ENCODE data around the gene BAHCC1.
"Not testable (repeated sequence)": the region's sequence is repeated elsewhere in the genome, so short reads cannot be mapped to it uniquely, and the experiment has no call there.

BAHCC1 gene

GRCh38 chr17:81413497-81414135, 18.4 kb downstream of the BAHCC1 start:
- no peak for DNase-seq (ENCODE audit: low spot score)

DNA sequence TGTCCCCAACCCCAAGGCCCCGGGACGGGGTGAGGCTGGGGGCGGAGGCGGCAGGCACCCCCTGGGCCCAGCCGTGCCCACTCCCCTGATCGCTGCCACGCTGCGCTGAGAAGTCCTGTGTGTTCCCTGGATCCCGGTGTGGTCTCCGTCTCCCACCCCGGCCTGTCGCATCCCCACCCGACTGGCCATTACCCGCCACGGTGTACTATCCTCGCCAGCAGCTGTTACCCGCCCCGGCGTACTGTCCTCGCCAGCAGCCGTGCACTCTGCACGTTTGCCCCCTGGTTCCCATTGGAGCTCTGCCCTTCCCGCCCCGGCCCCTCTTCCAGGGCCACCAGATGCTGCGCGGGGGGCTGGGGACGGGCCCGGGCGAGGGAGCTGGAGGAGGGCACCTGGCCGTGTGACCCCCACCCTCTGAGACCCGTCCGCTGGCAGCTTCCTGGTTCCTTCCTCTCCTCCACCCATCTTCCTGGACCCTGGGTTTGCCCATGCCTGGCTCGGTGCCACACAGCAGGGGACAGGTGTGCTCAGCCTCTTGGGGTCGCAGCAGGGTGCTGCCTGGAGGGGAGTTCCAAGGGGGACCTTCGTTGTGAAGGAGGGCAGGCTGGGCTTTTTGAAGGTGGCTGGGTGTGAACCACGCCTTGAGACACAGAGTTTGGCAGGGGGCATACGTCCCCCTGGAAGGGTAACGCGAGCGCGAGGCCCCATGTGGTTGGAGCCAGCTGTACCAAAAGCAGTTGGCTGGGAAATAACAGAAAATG, 19.7 kb downstream of the BAHCC1 start:
- no peak for DNase-seq (ENCODE audit: low spot score)

DNA sequence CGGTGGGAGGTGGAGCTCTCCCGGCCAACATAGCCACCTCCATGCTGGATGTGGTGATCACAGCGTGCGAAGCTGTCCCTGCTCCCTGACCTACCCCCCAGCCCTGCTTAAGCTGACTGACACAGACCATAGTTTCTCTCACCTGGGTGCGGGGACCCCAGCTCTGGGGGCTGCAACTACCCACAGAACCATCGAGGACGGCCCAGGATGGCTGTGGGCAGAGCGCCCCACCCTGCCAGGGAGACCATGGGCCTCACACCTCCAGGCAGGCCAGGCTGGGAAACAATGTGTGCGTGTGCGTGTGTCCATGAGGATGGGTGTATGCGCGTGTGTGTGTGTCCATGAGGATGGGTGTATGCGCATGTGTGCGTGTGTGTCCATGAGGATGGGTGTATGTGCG, 20.4 kb downstream of the BAHCC1 start:
- no peak for DNase-seq (ENCODE audit: low spot score)

GRCh38 chr17:81416612-81417011, 21.4 kb downstream of the BAHCC1 start:
- no peak for DNase-seq (ENCODE audit: low spot score)

DNA sequence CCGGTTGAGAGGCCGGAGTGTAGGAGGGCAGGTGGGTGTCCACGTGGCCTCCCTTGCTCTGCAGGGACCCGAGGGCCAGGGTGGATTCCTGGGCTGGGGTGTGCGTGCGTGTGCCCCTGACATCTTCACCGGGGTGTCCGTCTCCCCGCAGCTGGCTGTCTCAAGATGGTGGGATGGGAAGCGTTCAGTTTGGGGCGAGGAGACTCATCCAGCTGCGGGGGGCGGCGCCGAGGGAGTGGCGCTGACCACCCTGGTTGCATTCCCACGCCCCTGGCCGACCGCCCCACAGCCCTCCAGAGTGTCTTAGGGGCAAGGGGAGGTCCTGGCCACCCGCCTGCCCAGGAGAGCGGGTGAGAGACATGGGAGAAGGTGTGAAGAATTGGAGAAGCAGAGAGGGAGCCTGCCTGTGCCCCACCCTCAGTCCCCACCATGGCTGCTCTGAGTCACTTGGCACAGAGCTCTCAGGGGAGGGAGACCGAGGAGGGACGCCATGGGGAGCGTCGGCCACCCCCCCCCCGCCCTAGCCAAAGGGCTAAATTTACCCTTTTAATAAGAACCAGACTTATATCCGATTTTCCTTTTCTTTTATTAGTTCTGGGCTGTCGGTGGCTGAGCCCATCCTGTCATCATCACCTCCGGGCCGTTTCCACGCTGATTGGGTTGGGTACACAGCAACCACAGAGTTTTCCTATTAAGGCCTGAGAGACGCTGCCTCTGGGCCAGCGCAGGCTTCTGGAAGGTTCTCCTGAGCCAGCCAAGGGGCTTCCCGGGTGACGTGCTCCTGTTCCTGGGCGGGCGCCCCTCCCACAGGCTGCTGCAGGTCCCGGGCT, 22.0 kb downstream of the BAHCC1 start:
- no peak for DNase-seq (ENCODE audit: low spot score)

GRCh38 chr17:81417879-81418709, 22.8 kb downstream of the BAHCC1 start:
- DNase-seq (ENCODE audit: low spot score) = no peak

DNA sequence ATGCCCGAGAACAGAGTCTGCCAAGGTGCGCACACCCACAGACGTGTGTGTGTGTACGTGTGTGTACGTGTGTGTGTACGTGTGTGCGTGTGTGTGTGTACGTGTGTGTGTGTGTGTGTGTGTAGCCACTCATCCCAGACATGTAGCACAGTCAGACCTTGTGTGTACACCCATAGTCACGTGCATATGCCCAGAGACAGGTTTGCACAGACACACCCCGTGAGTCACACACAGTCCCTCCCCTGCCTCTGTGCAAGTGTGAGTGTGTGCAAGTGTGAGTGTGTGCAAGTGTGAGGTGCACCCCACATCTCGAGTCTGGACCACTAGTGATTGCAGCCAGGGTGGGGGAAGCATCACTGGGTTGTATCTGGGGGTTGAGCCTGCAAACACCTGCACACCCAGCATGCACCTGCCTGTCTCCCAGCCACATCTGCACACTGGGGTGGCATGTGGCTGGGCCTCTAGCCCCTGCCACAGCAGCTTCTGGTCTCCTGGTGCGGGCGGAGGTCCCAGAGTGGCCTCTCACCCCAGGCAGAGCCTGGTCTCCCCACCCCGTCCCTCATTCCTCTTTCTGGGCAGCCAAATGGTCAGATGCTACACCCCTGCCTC, 23.6 kb downstream of the BAHCC1 start:
- DNase-seq (ENCODE audit: low spot score) = peak; percentile 77

GRCh38 chr17:81419319-81419885, 24.1 kb downstream of the BAHCC1 start:
- peak; percentile 94 for DNase-seq (ENCODE audit: low spot score)

GRCh38 chr17:81419886-81420768, 24.9 kb downstream of the BAHCC1 start:
- DNase-seq (ENCODE audit: low spot score) = no peak

- no peak for DNase-seq (ENCODE audit: low spot score)
Observed at GRCh38 chr17:81420769-81421462, 25.7 kb downstream of the BAHCC1 start.

- DNase-seq (ENCODE audit: low spot score) = peak; percentile 68
Observed at GRCh38 chr17:81422776-81423697, 27.8 kb downstream of the BAHCC1 start.

DNA sequence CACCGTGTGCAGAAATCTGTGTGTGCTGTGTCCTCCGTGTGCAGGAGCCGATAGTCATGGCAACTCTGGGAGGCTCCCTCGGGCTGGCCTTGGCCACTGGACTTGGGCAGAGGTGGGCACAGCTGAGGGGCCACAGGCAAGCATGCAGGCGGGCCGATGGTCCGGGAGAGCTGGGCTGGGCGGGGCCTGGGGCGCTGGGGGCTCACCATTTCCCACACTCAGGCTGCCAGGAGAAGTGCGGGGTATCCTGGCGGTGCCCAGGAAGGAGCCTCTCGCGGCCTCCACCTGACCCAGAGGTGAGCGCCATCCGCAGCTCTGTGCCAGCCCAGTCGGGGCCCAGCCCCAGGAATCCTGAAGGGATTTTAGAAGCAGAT, 28.4 kb downstream of the BAHCC1 start:
- no peak for DNase-seq (ENCODE audit: low spot score)

- DNase-seq (ENCODE audit: low spot score) = no peak
Observed at GRCh38 chr17:81424151-81425017, 29.1 kb downstream of the BAHCC1 start.

GRCh38 chr17:81425041-81425440, 29.8 kb downstream of the BAHCC1 start:
- DNase-seq (ENCODE audit: low spot score) = not testable (repeated sequence)

- not testable (repeated sequence) for DNase-seq (ENCODE audit: low spot score)
Observed at GRCh38 chr17:81425716-81426392, 30.6 kb downstream of the BAHCC1 start.

DNA sequence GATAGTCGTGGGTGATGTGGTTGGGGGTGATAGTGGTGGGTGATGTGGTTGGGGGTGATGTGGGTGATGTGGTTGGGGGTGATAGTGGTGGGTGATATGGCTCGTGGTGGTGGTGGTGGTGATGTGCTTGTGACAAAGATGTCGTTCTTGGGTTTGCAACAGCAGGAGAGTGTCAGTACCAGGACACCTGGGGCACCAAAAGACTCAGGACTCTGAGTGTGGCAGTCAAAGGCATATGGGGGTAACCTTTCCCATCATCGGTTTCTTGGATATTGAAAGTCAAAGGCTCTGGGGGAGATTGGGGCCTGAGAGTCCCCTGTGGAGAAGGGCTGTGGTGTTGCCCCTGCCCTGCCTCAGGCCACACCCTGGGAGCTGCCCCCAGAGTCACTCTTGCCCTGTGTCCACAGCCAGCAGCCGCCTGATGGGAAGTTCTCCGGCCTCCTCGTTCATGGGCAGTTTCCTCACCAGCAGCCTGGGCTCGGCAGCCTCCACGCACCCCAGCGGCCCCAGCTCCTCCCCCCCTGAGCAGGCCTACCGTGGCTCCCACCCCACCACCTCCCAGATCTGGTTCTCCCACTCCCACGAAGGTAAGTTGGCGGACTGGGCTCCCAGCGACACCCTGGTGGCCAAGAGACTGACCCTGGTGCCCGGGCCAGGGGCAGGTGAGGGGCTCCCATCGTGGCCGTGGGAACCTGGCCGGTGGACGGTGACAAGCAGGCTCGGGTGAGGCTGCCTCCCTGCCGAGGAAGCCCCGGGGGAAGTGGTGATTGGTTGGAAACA, 31.3 kb downstream of the BAHCC1 start:
- DNase-seq (ENCODE audit: low spot score) = no peak

Data from SW480 (cell line).